GM10266 (cell line): ENCODE results near the gene ITGAV.

Experiments used
- DNase-seq: peaks from one replicate; pipeline ENCODE4 v3.0.0; 2012; ENCODE audit errors: extremely low spot score
- TF ChIP-seq, protein P1 (sequence below): IDR thresholded peaks from 2 replicates; pipeline ENCODE4 v1.5.1; 2012; ENCODE audit warnings: mild to moderate bottlenecking, low read depth; ENCODE audit not compliant: control insufficient read depth, insufficient read depth; ENCODE audit errors: missing control alignments

ITGAV gene

DNA sequence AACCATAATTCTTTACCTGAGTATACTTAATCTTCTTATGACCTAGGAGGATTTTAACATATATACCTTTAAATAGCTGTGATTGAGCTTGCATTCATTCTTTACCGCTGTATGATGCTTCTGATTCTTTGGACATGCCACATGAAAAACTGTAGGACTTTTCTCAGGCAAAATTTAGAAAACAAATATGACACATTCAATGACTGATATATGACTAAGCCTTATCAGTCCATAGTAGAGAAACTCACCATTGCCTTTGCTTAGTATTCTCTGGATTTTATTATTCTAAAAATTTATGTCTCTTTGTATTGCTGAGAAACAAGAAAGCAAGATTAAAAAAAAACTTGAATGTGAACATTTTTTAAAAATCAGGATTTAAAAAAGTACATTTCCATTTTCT is 107.7 kb downstream of the ITGAV start:
- TF ChIP-seq, protein P1, sequence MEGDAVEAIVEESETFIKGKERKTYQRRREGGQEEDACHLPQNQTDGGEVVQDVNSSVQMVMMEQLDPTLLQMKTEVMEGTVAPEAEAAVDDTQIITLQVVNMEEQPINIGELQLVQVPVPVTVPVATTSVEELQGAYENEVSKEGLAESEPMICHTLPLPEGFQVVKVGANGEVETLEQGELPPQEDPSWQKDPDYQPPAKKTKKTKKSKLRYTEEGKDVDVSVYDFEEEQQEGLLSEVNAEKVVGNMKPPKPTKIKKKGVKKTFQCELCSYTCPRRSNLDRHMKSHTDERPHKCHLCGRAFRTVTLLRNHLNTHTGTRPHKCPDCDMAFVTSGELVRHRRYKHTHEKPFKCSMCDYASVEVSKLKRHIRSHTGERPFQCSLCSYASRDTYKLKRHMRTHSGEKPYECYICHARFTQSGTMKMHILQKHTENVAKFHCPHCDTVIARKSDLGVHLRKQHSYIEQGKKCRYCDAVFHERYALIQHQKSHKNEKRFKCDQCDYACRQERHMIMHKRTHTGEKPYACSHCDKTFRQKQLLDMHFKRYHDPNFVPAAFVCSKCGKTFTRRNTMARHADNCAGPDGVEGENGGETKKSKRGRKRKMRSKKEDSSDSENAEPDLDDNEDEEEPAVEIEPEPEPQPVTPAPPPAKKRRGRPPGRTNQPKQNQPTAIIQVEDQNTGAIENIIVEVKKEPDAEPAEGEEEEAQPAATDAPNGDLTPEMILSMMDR = no peak
- no peak for DNase-seq

DNA sequence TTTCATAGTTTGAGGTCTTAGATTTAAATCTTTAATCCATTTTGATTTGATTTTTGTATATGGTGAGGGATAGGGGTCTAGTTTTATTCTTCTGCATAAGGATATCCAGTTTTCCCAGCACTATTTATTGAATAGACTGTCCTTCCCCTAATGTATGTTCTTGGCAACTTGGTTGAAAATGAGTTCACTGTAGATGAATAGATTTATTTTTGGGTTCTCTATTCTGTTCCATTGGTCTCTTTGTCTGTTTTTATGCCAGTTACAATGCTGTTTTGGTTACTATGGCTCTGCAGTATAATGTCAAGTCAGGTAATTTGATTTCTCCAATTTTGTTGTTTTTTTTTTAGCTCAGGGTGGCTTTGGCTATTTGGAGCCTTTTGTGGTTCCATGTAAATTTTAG is 109.9 kb downstream of the ITGAV start:
- no peak for DNase-seq
- TF ChIP-seq, protein P1 = no peak

DNA sequence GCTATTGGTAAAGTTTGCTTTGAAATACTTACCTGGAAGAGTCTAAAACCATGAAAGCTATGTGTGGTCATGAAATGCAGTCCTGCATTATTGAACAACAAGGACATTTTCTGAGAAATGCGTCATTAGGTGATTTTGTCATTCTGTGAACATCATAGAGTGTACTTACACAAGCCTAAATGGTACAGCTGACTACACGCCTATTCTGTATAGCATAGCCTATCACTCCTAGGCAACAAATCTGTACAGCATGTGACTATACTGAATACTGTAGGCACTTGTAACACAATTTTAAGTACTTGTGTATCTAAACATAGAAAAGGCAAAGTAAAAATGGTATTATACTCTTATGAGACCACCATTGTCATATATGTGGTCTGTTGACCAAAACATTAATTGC is 112.2 kb downstream of the ITGAV start:
- DNase-seq = no peak
- TF ChIP-seq, protein P1 = no peak

DNA sequence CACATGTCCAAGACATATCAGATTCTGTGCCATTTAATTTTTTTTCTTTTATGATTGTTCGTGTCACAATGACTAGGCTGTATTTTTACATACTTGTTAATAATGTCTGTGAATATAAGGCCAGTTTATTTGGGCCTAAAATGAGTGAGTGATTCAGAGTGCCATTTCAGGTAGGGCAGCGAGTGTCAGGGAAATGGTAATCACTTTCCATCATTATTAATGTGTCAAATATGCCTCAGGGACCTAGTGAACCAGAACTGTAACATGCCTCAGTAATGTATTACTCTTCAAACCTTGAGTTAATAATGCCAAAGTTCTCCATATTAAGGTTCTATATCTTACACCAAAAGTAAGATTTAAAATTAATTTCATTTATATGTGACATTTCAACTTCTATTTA is 112.6 kb downstream of the ITGAV start:
- no peak for DNase-seq
- TF ChIP-seq, protein P1 = no peak

DNA sequence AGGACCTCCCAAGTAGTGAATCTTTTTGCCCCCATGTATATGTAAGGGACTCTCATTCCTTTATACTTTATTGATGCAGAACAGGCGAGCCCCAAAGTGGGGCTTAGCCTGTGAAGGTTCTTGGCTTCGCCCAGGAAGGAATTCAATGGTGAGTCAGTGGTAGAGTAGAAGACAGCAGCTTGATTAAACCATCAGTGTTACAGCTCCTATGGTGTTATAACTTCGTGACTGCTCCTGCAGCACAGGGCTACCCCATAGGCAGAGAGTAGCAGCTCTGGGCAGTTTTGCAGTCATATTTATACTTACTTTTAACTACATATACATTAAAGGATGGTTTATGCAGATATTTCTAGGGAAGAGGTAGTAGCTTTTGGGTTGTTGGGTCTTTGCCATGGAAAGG is 115.0 kb downstream of the ITGAV start:
- TF ChIP-seq, protein P1 = no peak
- no peak for DNase-seq

DNA sequence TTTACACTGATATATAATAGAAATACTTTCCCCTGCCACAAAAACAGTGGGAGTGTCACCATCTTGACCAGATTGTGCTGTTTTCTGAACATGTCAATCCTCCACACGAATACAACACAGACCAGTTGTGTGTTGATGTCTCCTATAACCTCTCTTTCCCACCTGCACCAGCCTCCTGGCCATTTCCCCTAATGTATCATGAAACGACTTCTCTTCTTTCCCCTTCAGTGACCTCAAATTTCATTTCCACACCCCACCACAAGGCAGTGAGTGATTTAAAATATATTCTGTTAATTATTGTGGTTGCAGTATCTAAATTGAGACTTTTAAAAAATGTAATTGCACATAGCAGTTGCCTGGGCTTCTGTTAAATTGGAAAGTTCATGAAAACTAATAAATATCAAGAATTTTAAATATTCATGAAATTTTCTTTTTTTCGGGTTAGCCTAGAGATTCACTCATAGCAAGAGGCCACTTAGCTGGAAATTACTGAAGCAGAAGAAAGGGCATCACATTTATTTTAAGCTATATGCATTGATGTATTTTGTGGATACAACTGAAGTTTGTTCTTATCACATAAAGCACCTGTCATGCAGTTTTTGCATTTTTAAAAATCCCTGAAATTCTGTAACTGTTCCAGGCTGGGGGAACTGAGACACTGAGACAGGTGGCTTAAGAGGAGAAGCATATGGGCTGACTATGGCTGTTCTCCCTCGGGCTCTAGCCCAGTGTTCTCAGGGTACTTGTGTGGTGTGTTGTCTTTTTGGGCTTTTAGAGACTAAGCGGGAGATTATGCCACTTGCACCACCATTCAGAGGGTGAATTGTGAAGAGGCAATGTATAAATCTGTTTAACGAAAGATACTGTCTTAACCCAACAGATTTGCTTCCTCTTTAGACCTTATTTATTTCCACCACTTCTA is 119.9 kb downstream of the ITGAV start:
- no peak for DNase-seq
- TF ChIP-seq, protein P1 = no peak

DNA sequence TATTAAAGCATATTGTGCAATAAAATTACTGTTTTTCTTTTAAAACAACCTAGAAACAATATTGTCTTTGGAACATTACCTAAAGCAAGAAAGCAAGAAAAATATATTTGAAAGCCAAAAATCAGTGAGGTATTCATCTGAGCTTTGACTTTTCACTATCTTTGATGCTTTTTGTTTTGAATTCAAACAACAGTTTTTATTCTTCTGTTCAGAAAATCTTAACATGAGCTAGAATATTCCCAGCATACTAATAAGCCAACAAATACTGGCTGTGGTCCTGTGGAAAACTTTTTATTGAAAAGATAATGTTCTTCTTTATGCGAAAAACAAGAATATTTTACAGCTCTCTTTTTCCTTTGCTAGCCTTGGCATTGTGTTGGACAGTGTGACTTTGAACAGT is 123.8 kb downstream of the ITGAV start:
- TF ChIP-seq, protein P1 = no peak
- no peak for DNase-seq
